Ascending aorta (tissue), 2 donors: ENCODE data around the gene CDCA4. TPM values are rescaled to one million over a fixed set of nuclear protein-coding genes. Genes with fewer than 3 reads are reported as not detected.

ENCODE experiments used
- DNase-seq, 2 donors: peaks; one replicate each; pipeline ENCODE4 v3.0.0-alpha.2; 2019; ENCODE audit warnings: low spot score in 2 of 2
- H3K27ac ChIP-seq, 2 donors: fragments of 200-600 bp; sonication (generic); one replicate each; pipeline ENCODE4 v1.5.1; 2016 to 2017; ENCODE audit warnings: mild to moderate bottlenecking in 1 of 2
- H3K27me3 ChIP-seq: fragments of 200-600 bp; sonication (generic); one replicate; pipeline ENCODE4 v1.5.1; 2017
- H3K36me3 ChIP-seq, 2 donors: fragments of 200-600 bp; sonication (generic); one replicate each; pipeline ENCODE4 v1.5.1; 2016
- H3K4me1 ChIP-seq, 2 donors: fragments of 200-600 bp; sonication (generic); one replicate each; pipeline ENCODE4 v1.5.1; 2016 to 2017; ENCODE audit warnings: mild to moderate bottlenecking in 1 of 2
- H3K4me3 ChIP-seq, 2 donors: fragments of 200-600 bp; sonication (generic); one replicate each; pipeline ENCODE4 v1.5.1; 2016 to 2017; ENCODE audit warnings: mild to moderate bottlenecking in 1 of 2
- H3K9me3 ChIP-seq, 2 donors: fragments of 200-600 bp; sonication (generic); one replicate each; pipeline ENCODE4 v1.5.1; 2016
- CTCF ChIP-seq, 3 experiments: fragments of 200-600 bp in 2 of 3; fragments of 450-650 bp in 1 of 3; sonication (generic) in 2 of 3; IDR thresholded peaks; one replicate each; pipeline ENCODE4 v1.5.1; 2016 to 2019; ENCODE audit warnings: antibody characterized with exemption in 3 of 3, mild to moderate bottlenecking in 1 of 3, moderate library complexity in 1 of 3
- intact Hi-C: fragments of 100-400 bp; cut with DNase I; formaldehyde crosslinking; loops from one replicate; pipeline ENCODE4 v1.15.1; 2023
- total RNA-seq: library from RNA; depleted of rRNA; stranded (reverse); fragments of >200 nt; gene quantifications from one replicate; pipeline ENCODE4 v1.1.0, GENCODE V29; 2016

Gene CDCA4
- total RNA-seq, 1 donor from 2014 or later: 2.3 TPM

DNA sequence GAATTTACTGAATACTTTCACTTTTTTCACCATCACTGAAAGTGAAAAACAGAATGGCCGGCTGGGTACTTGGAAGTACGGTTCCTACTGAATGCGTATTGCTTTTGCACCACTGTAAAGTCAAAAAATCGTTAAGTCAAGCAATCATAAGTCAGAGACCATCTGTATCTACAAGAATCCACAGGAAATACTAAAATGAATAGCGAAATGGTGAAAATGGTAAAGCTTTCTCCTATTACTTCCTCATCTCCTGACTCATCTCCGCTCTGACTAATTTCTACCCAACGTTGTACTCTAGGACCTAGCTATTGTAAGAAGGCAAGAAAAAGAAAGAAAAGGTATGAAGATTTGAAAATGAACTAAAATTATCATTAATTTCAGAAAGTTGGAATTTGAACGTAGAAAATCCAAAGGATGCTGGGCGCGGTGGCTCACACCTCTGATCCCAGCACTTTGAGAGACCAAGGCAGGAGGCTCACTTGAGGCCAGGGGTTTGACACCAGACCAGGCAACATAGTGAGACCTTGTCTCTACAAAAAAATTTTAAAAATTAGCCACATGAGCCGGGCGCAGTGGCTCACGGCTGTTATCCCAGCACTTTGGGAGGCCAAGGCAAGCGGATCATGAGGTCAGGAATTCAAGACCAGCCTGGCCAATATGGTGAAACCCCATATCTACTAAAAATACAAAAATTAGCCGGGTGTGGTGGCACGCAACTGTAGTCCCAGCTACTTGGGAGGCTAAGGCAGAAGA lies 5.3 kb upstream of the CDCA4 start:
- H3K36me3 ChIP-seq: no peaks in the 10 kb centered on the region
- TF ChIP-seq CTCF (IDR thresholded peaks at IDR 0.05): no peak
- no peak for DNase-seq
- peaks cover 5 to 12% of the 10 kb centered on the region in 2 donors for H3K4me1 ChIP-seq
- intact Hi-C loops: loop anchor here (10.0 kb wide), 1 partner anchor 459 kb away; the partner anchor contains the start of gene CRIP1
- H3K27me3 ChIP-seq: no peaks in the 10 kb centered on the region
- no peaks in the 10 kb centered on the region for H3K9me3 ChIP-seq
- no peak overlapping the region for H3K4me3 ChIP-seq
- no peak overlapping the region for H3K27ac ChIP-seq

- no peaks in the 10 kb centered on the region for H3K36me3 ChIP-seq
- no peaks in the 10 kb centered on the region for H3K9me3 ChIP-seq
- no peaks in the 10 kb centered on the region for H3K27me3 ChIP-seq
- TF ChIP-seq CTCF (IDR thresholded peaks at IDR 0.05): no peak
- peaks cover 5 to 12% of the 10 kb centered on the region in 2 donors for H3K4me1 ChIP-seq
- H3K4me3 ChIP-seq: no peak overlapping the region
- DNase-seq: no peak
- intact Hi-C loops: loop anchor here (10.0 kb wide), 1 partner anchor 459 kb away; the partner anchor contains the start of gene CRIP1
- no peak overlapping the region for H3K27ac ChIP-seq
Observed at GRCh38 chr14:105025429-105025828, 4.5 kb upstream of the CDCA4 start.

DNA sequence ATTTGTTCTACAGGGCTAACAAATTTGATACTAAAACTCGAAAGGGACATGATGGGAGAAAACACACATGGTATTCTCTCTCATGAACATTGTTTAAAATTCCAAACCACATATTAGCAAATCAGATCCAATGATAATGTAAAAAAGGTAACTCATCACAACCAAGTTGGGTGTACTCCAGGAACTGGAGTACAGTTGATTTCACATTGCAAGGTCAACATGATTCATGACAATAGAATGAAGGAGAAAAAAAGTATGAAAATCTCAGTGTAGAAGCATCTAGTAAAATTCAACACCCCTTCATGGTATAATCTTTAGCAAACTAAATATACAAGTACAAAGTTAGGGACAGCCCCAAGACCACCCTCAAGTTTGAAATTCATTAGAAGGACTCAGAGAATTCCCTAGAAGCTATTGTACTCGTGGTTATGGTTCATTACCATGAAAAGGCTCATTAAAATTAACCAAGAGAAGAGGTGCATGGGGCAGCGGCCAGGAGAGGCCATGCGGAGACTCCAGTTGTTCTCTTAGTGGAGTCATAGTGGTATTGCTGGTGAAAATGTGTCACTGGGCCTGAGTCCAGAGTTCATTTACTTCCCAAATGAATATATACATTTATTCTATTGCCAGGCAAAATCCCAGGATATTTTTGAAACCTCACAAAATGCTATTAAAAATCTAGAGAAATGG lies 3.1 kb upstream of the CDCA4 start:
- no peak overlapping the region for H3K4me3 ChIP-seq
- intact Hi-C loops: loop anchor here (5.0 to 10.0 kb wide), 2 partner anchors 68 to 461 kb away; partner anchors contain the start of gene CRIP1
- H3K4me1 ChIP-seq: peaks cover 10 to 16% of the 10 kb centered on the region in 2 donors
- TF ChIP-seq CTCF (IDR thresholded peaks at IDR 0.05): no peak
- no peak for DNase-seq
- H3K36me3 ChIP-seq: no peaks in the 10 kb centered on the region
- no peak overlapping the region for H3K27ac ChIP-seq
- no peaks in the 10 kb centered on the region for H3K9me3 ChIP-seq
- no peaks in the 10 kb centered on the region for H3K27me3 ChIP-seq

GRCh38 chr14:105023144-105023543 lies 2.3 kb upstream of the CDCA4 start:
- no peaks in the 10 kb centered on the region for H3K9me3 ChIP-seq
- intact Hi-C loops: loop anchor here (5.0 to 10.0 kb wide), 2 partner anchors 69 to 462 kb away; partner anchors contain the start of gene CRIP1
- peaks cover 10 to 16% of the 10 kb centered on the region in 2 donors for H3K4me1 ChIP-seq
- TF ChIP-seq CTCF (IDR thresholded peaks at IDR 0.05): no peak
- no peak overlapping the region for H3K4me3 ChIP-seq
- DNase-seq: no peak
- H3K36me3 ChIP-seq: no peaks in the 10 kb centered on the region
- no peaks in the 10 kb centered on the region for H3K27me3 ChIP-seq
- H3K27ac ChIP-seq: no peak overlapping the region

GRCh38 chr14:105022276-105022670 lies 1.4 kb upstream of the CDCA4 start:
- Histone ChIP-seq H3K27me3 (no peaks in the 10 kb centered on the region), H3K9me3 (no peaks in the 10 kb centered on the region), H3K4me1 (peaks cover 10% of the 10 kb centered on the region in 2 donors), H3K27ac (no peak overlapping the region), H3K4me3 (peak overlapping the region in 1 of 2 donors; percentile 87), H3K36me3 (no peaks in the 10 kb centered on the region)
- DNase-seq: no peak
- intact Hi-C loops: loop anchor here (5.0 to 10.0 kb wide), 2 partner anchors 70 to 463 kb away; partner anchors contain the start of gene CRIP1
- TF ChIP-seq CTCF (IDR thresholded peaks at IDR 0.05): no peak
